DMS 273 (cell line): Measurements from ENCODE around the gene SCN2A.
A peak's percentile ranks its signal among the peaks of the same experiment; 100 is the strongest.

Source experiments
- DNase-seq: peaks from one replicate; lab custom pipeline; 2025; ENCODE audit not compliant: unreplicated experiment; lab: John Stamatoyannopoulos, UW

Gene SCN2A

GRCh38 chr2:165410276-165410675 is 171.1 kb downstream of the SCN2A start:
- no peak for DNase-seq

GRCh38 chr2:165414187-165414586 is 175.0 kb downstream of the SCN2A start:
- no peak for DNase-seq

GRCh38 chr2:165417009-165417408 is 177.8 kb downstream of the SCN2A start:
- no peak for DNase-seq

GRCh38 chr2:165420231-165420630 is 181.0 kb downstream of the SCN2A start:
- DNase-seq = no peak

GRCh38 chr2:165423081-165423480 is 183.9 kb downstream of the SCN2A start:
- DNase-seq = no peak

- no peak for DNase-seq
Observed at GRCh38 chr2:165425556-165425955, 186.3 kb downstream of the SCN2A start.

GRCh38 chr2:165427686-165428085 is 188.5 kb downstream of the SCN2A start:
- DNase-seq = no peak

- DNase-seq = no peak
Observed at GRCh38 chr2:165428926-165429325, 189.7 kb downstream of the SCN2A start.

- DNase-seq = peak; percentile 11
Observed at GRCh38 chr2:165431014-165431413, 191.8 kb downstream of the SCN2A start.

GRCh38 chr2:165432234-165432966 is 193.2 kb downstream of the SCN2A start:
- no peak for DNase-seq

GRCh38 chr2:165434865-165435496 is 195.8 kb downstream of the SCN2A start:
- DNase-seq = no peak

- DNase-seq = no peak
Observed at GRCh38 chr2:165435611-165436010, 196.4 kb downstream of the SCN2A start.

- DNase-seq = no peak
Observed at GRCh38 chr2:165436559-165436958, 197.3 kb downstream of the SCN2A start.

GRCh38 chr2:165440367-165440766 is 201.2 kb downstream of the SCN2A start:
- DNase-seq = peak; percentile 52
